GM23338 (cell line): ENCODE results near the gene ZNF865. TPM values are rescaled to one million over a fixed set of nuclear protein-coding genes. Genes with fewer than 3 reads are reported as not detected.

Experiments used
- ATAC-seq: fragments of 200-7000 bp; cut with Tn5 transposase; 3 replicates; pipeline ENCODE4 v1.9.1; 2020
- DNase-seq: peaks from one replicate; pipeline ENCODE4 v3.0.0-alpha.2; 2015; ENCODE audit warnings: low spot score
- H2AFZ ChIP-seq: fragments of 200-600 bp; sonication (generic); 2 replicates; pipeline ENCODE4 v1.8.0; 2016; ENCODE audit warnings: antibody characterized with exemption, mild to moderate bottlenecking, moderate library complexity
- H3F3A ChIP-seq: fragments of 200-600 bp; sonication (generic); replicated peaks from 2 replicates; pipeline ENCODE4 v1.8.0; 2017; ENCODE audit warnings: antibody characterized with exemption, mixed run types, low read depth
- H3K27ac ChIP-seq: fragments of 200-600 bp; sonication (generic); 2 replicates; pipeline ENCODE4 v1.6.1; 2016; ENCODE audit warnings: low read depth
- H3K27me3 ChIP-seq: fragments of 200-600 bp; sonication (generic); 2 replicates; pipeline ENCODE4 v1.8.0; 2016; ENCODE audit warnings: mild to moderate bottlenecking, mixed run types, moderate library complexity; ENCODE audit not compliant: insufficient read depth
- H3K36me3 ChIP-seq: fragments of 200-600 bp; sonication (generic); 2 replicates; pipeline ENCODE4 v1.8.0; 2016; ENCODE audit warnings: mild to moderate bottlenecking; ENCODE audit not compliant: insufficient read depth
- H3K4me1 ChIP-seq: fragments of 200-600 bp; sonication (generic); 2 replicates; pipeline ENCODE4 v1.8.0; 2016; ENCODE audit warnings: mild to moderate bottlenecking, moderate library complexity; ENCODE audit not compliant: insufficient read depth
- H3K4me2 ChIP-seq: fragments of 200-600 bp; sonication (generic); 2 replicates; pipeline ENCODE4 v1.7.1; 2017; ENCODE audit warnings: mixed run types
- H3K4me3 ChIP-seq: fragments of 200-600 bp; sonication (generic); 2 replicates; pipeline ENCODE4 v1.6.1; 2016; ENCODE audit warnings: mixed run types
- H3K79me2 ChIP-seq: fragments of 200-600 bp; sonication (generic); replicated peaks from 2 replicates; pipeline ENCODE4 v1.8.0; 2017; ENCODE audit warnings: mild to moderate bottlenecking; ENCODE audit not compliant: insufficient read depth
- H3K9me2 ChIP-seq: fragments of 200-600 bp; sonication (generic); 2 replicates; pipeline ENCODE4 v1.8.0; 2017; ENCODE audit not compliant: insufficient read depth
- H4K20me1 ChIP-seq: fragments of 200-600 bp; sonication (generic); replicated peaks from 2 replicates; pipeline ENCODE4 v1.8.0; 2017; ENCODE audit warnings: mild to moderate bottlenecking; ENCODE audit not compliant: insufficient read depth
- H3K27ac Mint-ChIP-seq: 2 replicates; pipeline ENCODE4 v1.8.0; 2020; ENCODE audit warnings: inconsistent platforms, mild to moderate bottlenecking, moderate library complexity, mixed read lengths
- H3K27me3 Mint-ChIP-seq: 3 replicates; pipeline ENCODE4 v1.8.0; 2022; ENCODE audit warnings: low read depth, mild to moderate bottlenecking, moderate library complexity, mixed read lengths, inconsistent platforms; ENCODE audit not compliant: insufficient read depth, poor library complexity
- H3K36me3 Mint-ChIP-seq: 3 replicates; pipeline ENCODE4 v1.8.0; 2021; ENCODE audit warnings: low read depth, mild to moderate bottlenecking, inconsistent platforms, moderate library complexity, mixed read lengths
- H3K4me1 Mint-ChIP-seq: 3 replicates; pipeline ENCODE4 v1.8.0; 2020; ENCODE audit warnings: mild to moderate bottlenecking, inconsistent platforms, mixed read lengths
- H3K4me3 Mint-ChIP-seq: 3 replicates; pipeline ENCODE4 v1.8.0; 2021; ENCODE audit warnings: moderate library complexity, mild to moderate bottlenecking, inconsistent platforms, mixed read lengths
- H3K9me3 Mint-ChIP-seq: 3 replicates; pipeline ENCODE4 v1.8.0; 2020; ENCODE audit warnings: moderate library complexity, mild to moderate bottlenecking, inconsistent platforms, mixed read lengths
- CREB1 ChIP-seq: fragments of 250-450 bp; sonication (Bioruptor Pico); IDR thresholded peaks from 2 replicates; pipeline ENCODE4 v1.5.0; 2020; ENCODE audit warnings: low read depth, mild to moderate bottlenecking, moderate library complexity
- EZH2phosphoT487 ChIP-seq: fragments of 200-600 bp; sonication (generic); IDR thresholded peaks from one replicate; pipeline ENCODE4 v1.8.1; 2018; ENCODE audit warnings: antibody characterized with exemption; ENCODE audit not compliant: unreplicated experiment
- JUNB ChIP-seq: IDR thresholded peaks from one replicate; pipeline ENCODE4 v1.6.1; 2016; ENCODE audit warnings: antibody characterized with exemption; ENCODE audit not compliant: unreplicated experiment
- NANOG ChIP-seq: IDR thresholded peaks from 2 replicates; pipeline ENCODE4 v1.6.1; 2016; ENCODE audit warnings: antibody characterized with exemption, borderline replicate concordance
- POLR2AphosphoS5 ChIP-seq: IDR thresholded peaks from 2 replicates; pipeline ENCODE4 v1.6.1; 2016; ENCODE audit warnings: antibody characterized with exemption, low read depth
- ZNF114 ChIP-seq: fragments of 250-450 bp; sonication (Bioruptor Pico); IDR thresholded peaks from 2 replicates; pipeline ENCODE4 v1.5.0; 2020; ENCODE audit warnings: mild to moderate bottlenecking, moderate library complexity
- ZNF331 ChIP-seq: fragments of 250-450 bp; sonication (Bioruptor Pico); IDR thresholded peaks from 2 replicates; pipeline ENCODE4 v1.5.0; 2020; ENCODE audit warnings: low read depth, mild to moderate bottlenecking, moderate library complexity
- polyA plus RNA-seq: library from polyadenylated mRNA; unstranded; fragments of >200 nt; fragmentation: Nextera tagmentation; extraction: Ambion mirVana; gene quantifications from 2 replicates; pipeline ENCODE4 v1.2.1, GENCODE V29; 2016
- total RNA-seq: library from RNA; depleted of rRNA; stranded (reverse); fragments of >200 nt; shearing (Covaris generic); gene quantifications from 2 replicates; pipeline ENCODE4 v1.2.3, GENCODE V29; 2014
- TF ChIP-seq, protein P1 (sequence below), 2 experiments: fragments of 200-600 bp in 1 of 2; sonication (generic) in 1 of 2; conservative IDR thresholded peaks; 2 replicates each; pipeline versions ENCODE4 v1.5.1 to v1.6.1; 2016 to 2017; ENCODE audit warnings: antibody characterized with exemption in 2 of 2, low read depth in 2 of 2, mild to moderate bottlenecking in 2 of 2, moderate library complexity in 1 of 2
- TF ChIP-seq, protein P2 (sequence below): fragments of 250-450 bp; sonication (Bioruptor Pico); IDR thresholded peaks from 2 replicates; pipeline ENCODE4 v1.5.0; 2020; ENCODE audit warnings: mild to moderate bottlenecking, moderate library complexity

ZNF865 gene
- total and polyA plus RNA-seq, 2 experiments from 2014 or later, result 2.2 to 12.1 TPM

DNA sequence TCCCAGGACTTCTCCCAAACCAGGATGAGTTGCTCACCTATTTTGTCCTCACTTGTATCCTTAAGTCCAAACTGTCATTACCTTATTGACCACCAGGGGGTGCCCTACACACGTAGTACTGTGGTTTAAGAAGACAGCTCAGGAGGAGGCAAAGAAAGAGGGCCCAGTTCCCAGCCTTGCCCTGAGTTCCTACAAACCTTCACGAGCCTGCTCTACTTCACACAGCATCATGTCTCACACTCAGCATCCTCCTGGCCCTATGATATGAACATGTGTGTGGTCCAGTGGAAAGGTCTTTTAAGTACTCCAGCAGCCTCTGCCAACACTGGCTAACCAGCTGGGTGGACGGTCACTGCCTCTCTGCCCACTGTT is 27.0 kb downstream of the ZNF865 start:
- peaks cover 3% of the 10 kb centered on the region; the same call in 1 of the 3 replicates for H3K9me3 Mint-ChIP-seq
- Histone ChIP-seq H3K4me1 (peaks cover 9% of the 10 kb centered on the region), H3K36me3 (no peaks in the 10 kb centered on the region), H3K4me2 (no peak overlapping the region), H3K9me2 (no peaks in the 10 kb centered on the region; the same call in 1 of the 2 replicates), H3K27ac (no peak overlapping the region), H3F3A (0 out of 2 replicates have a peak, but pooled peaks cover 10% of the 10 kb centered on the region), H3K79me2 (peaks cover 17% of the 10 kb centered on the region), H2AFZ (peak overlapping the region; percentile 40; the same call in 1 of the 2 replicates), H3K4me3 (no peak overlapping the region), H4K20me1 (peaks cover 5% of the 10 kb centered on the region; the same call in 1 of the 2 replicates), H3K27me3 (no peaks in the 10 kb centered on the region)
- H3K36me3 Mint-ChIP-seq, result peaks cover 3% of the 10 kb centered on the region; the same call in 2 of the 3 replicates
- TF ChIP-seq ZNF114 (CRISPR knock-in tag), result no peak
- TF ChIP-seq, protein P1, sequence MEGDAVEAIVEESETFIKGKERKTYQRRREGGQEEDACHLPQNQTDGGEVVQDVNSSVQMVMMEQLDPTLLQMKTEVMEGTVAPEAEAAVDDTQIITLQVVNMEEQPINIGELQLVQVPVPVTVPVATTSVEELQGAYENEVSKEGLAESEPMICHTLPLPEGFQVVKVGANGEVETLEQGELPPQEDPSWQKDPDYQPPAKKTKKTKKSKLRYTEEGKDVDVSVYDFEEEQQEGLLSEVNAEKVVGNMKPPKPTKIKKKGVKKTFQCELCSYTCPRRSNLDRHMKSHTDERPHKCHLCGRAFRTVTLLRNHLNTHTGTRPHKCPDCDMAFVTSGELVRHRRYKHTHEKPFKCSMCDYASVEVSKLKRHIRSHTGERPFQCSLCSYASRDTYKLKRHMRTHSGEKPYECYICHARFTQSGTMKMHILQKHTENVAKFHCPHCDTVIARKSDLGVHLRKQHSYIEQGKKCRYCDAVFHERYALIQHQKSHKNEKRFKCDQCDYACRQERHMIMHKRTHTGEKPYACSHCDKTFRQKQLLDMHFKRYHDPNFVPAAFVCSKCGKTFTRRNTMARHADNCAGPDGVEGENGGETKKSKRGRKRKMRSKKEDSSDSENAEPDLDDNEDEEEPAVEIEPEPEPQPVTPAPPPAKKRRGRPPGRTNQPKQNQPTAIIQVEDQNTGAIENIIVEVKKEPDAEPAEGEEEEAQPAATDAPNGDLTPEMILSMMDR (conservative IDR thresholded peaks at IDR 0.05; ENCODE audit: low read depth in 2 of 2), result peak; percentile 87 to 93
- no peak overlapping the region for H3K4me3 Mint-ChIP-seq
- ATAC-seq (peak; percentile 74), DNase-seq (peak; percentile 99)
- peaks cover 15% of the 10 kb centered on the region for H3K27me3 Mint-ChIP-seq
- peak overlapping the region; percentile 29; the same call in 1 of the 2 replicates for H3K27ac Mint-ChIP-seq
- H3K4me1 Mint-ChIP-seq, result peaks cover 26% of the 10 kb centered on the region

DNA sequence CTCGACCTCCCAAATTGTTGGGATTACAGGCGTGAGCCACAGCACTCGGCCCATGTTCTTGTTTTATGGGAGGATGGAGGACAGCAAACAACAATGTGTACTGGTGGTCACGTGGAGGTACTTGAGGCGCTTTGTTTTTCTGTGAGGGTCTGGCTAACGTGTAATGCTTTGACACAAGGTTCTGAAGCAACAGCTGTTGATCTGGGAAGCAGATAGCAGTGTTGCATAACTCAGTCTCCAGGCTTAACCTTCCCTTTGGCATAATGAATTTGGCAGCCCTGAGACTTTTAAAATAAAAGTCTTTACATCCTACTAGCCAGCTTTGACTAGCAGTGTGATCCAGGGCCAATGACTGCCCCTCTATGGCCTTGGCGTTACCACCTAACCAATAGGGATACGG is 28.4 kb downstream of the ZNF865 start:
- Mint-ChIP-seq H3K27ac (no peak overlapping the region), H3K27me3 (peaks cover 17% of the 10 kb centered on the region), H3K9me3 (peaks cover 4% of the 10 kb centered on the region; the same call in 2 of the 3 replicates), H3K36me3 (peaks cover 13% of the 10 kb centered on the region), H3K4me3 (no peak overlapping the region), H3K4me1 (peaks cover 26% of the 10 kb centered on the region)
- TF ChIP-seq, protein P2, sequence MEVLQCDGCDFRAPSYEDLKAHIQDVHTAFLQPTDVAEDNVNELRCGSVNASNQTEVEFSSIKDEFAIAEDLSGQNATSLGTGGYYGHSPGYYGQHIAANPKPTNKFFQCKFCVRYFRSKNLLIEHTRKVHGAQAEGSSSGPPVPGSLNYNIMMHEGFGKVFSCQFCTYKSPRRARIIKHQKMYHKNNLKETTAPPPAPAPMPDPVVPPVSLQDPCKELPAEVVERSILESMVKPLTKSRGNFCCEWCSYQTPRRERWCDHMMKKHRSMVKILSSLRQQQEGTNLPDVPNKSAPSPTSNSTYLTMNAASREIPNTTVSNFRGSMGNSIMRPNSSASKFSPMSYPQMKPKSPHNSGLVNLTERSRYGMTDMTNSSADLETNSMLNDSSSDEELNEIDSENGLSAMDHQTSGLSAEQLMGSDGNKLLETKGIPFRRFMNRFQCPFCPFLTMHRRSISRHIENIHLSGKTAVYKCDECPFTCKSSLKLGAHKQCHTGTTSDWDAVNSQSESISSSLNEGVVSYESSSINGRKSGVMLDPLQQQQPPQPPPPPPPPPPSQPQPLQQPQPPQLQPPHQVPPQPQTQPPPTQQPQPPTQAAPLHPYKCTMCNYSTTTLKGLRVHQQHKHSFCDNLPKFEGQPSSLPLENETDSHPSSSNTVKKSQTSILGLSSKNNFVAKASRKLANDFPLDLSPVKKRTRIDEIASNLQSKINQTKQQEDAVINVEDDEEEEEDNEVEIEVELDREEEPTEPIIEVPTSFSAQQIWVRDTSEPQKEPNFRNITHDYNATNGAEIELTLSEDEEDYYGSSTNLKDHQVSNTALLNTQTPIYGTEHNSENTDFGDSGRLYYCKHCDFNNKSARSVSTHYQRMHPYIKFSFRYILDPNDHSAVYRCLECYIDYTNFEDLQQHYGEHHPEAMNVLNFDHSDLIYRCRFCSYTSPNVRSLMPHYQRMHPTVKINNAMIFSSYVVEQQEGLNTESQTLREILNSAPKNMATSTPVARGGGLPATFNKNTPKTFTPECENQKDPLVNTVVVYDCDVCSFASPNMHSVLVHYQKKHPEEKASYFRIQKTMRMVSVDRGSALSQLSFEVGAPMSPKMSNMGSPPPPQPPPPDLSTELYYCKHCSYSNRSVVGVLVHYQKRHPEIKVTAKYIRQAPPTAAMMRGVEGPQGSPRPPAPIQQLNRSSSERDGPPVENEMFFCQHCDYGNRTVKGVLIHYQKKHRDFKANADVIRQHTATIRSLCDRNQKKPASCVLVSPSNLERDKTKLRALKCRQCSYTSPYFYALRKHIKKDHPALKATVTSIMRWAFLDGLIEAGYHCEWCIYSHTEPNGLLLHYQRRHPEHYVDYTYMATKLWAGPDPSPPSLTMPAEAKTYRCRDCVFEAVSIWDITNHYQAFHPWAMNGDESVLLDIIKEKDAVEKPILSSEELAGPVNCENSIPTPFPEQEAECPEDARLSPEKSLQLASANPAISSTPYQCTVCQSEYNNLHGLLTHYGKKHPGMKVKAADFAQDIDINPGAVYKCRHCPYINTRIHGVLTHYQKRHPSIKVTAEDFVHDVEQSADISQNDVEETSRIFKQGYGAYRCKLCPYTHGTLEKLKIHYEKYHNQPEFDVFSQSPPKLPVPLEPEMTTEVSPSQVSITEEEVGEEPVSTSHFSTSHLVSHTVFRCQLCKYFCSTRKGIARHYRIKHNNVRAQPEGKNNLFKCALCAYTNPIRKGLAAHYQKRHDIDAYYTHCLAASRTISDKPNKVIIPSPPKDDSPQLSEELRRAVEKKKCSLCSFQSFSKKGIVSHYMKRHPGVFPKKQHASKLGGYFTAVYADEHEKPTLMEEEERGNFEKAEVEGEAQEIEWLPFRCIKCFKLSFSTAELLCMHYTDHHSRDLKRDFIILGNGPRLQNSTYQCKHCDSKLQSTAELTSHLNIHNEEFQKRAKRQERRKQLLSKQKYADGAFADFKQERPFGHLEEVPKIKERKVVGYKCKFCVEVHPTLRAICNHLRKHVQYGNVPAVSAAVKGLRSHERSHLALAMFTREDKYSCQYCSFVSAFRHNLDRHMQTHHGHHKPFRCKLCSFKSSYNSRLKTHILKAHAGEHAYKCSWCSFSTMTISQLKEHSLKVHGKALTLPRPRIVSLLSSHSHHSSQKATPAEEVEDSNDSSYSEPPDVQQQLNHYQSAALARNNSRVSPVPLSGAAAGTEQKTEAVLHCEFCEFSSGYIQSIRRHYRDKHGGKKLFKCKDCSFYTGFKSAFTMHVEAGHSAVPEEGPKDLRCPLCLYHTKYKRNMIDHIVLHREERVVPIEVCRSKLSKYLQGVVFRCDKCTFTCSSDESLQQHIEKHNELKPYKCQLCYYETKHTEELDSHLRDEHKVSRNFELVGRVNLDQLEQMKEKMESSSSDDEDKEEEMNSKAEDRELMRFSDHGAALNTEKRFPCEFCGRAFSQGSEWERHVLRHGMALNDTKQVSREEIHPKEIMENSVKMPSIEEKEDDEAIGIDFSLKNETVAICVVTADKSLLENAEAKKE (CRISPR knock-in tag), result no peak
- TF ChIP-seq NANOG (no peak), ZNF331 (CRISPR knock-in tag) (no peak), POLR2AphosphoS5 (no peak), JUNB (no peak), EZH2phosphoT487 (no peak), CREB1 (no peak)
- TF ChIP-seq, protein P1 (conservative IDR thresholded peaks at IDR 0.05; ENCODE audit: low read depth in 2 of 2), result no peak
- DNase-seq (no peak), ATAC-seq (no peak)
- Histone ChIP-seq H3K27me3 (no peaks in the 10 kb centered on the region), H4K20me1 (peaks cover 5% of the 10 kb centered on the region; the same call in 1 of the 2 replicates), H3K9me2 (no peaks in the 10 kb centered on the region; the same call in 1 of the 2 replicates), H3K36me3 (no peaks in the 10 kb centered on the region), H3K27ac (no peak overlapping the region), H2AFZ (peak overlapping the region; percentile 95), H3K4me1 (peaks cover 9% of the 10 kb centered on the region), H3K4me2 (no peak overlapping the region), H3F3A (0 out of 2 replicates have a peak, but pooled peaks cover 10% of the 10 kb centered on the region), H3K4me3 (no peak overlapping the region), H3K79me2 (peaks cover 17% of the 10 kb centered on the region)
